K562 (cell line): ENCODE results near the gene PIK3CB. TPM values are rescaled to one million over a fixed set of nuclear protein-coding genes. Genes with fewer than 3 reads are reported as not detected.
A peak's percentile ranks its signal among the peaks of the same experiment; 100 is the strongest.

Experiments used
- BCOR ChIP-seq: fragments of 450-650 bp; IDR thresholded peaks from 2 replicates; pipeline ENCODE4 v1.6.1; 2016
- CBX1 ChIP-seq: sonication (generic); IDR thresholded peaks from 2 replicates; pipeline ENCODE4 v1.6.1; 2016; ENCODE audit warnings: antibody characterized with exemption, low read depth, mild to moderate bottlenecking
- CREM ChIP-seq: IDR thresholded peaks from 2 replicates; pipeline ENCODE4 v1.6.1; 2014; ENCODE audit warnings: antibody characterized with exemption, low read depth
- DIDO1 ChIP-seq: fragments of 450-650 bp; IDR thresholded peaks from 2 replicates; pipeline ENCODE4 v1.6.1; 2016; ENCODE audit warnings: low read depth, missing biosample characterization, missing genetic modification characterization
- FOXK2 ChIP-seq, 2 experiments: fragments of 450-650 bp; IDR thresholded peaks in 1 of 2; conservative IDR thresholded peaks in 1 of 2; 2 replicates each; pipeline ENCODE4 v1.6.1; 2016; ENCODE audit warnings: low read depth in 2 of 2, mild to moderate bottlenecking in 1 of 2
- JUN ChIP-seq, 2 experiments: sonication (generic) in 1 of 2; formaldehyde crosslinking in 1 of 2; IDR thresholded peaks; 2 replicates each; pipeline versions ENCODE4 v1.6.1 to v1.8.0; 2012 to 2022; ENCODE audit warnings: borderline replicate concordance in 2 of 2, mild to moderate bottlenecking in 2 of 2, improper control_type of control experiment in 1 of 2, low read depth in 1 of 2, low read length in 1 of 2, missing genetic modification reagents in 1 of 2
- JUND ChIP-seq, 2 experiments: IDR thresholded peaks; 2 replicates in 1 of 2; 3 replicates in 1 of 2; pipeline ENCODE4 v1.6.1; 2011; ENCODE audit warnings: borderline replicate concordance in 2 of 2, low read depth in 2 of 2, low read length in 2 of 2, improper control_type of control experiment in 1 of 2, missing biosample characterization in 1 of 2, missing genetic modification characterization in 1 of 2, missing genetic modification reagents in 1 of 2
- MTA3 ChIP-seq: fragments of 450-650 bp; formaldehyde crosslinking; IDR thresholded peaks from 2 replicates; pipeline ENCODE4 v1.6.1; 2017; ENCODE audit warnings: mild to moderate bottlenecking, borderline replicate concordance
- NCOR1 ChIP-seq: fragments of 450-650 bp; IDR thresholded peaks from 2 replicates; pipeline ENCODE4 v1.6.1; 2016; ENCODE audit warnings: mild to moderate bottlenecking, moderate library complexity
- NR2C2 ChIP-seq, 2 experiments: fragments of 200-800 bp in 1 of 2; sonication (Bioruptor generic) in 1 of 2; sonication (generic) in 1 of 2; formaldehyde crosslinking in 1 of 2; IDR thresholded peaks; 2 replicates each; pipeline versions ENCODE4 v1.6.1 to v1.8.0; 2016 to 2022; ENCODE audit warnings: mild to moderate bottlenecking in 1 of 2, missing compliant biosample characterization in 1 of 2, missing genetic modification characterization in 1 of 2, missing genetic modification reagents in 1 of 2
- PHF20 ChIP-seq: fragments of 450-650 bp; IDR thresholded peaks from 2 replicates; pipeline ENCODE4 v1.6.1; 2018; ENCODE audit not compliant: partially characterized antibody
- TAL1 ChIP-seq: fragments of 450-650 bp; IDR thresholded peaks from 2 replicates; pipeline ENCODE4 v1.6.1; 2016; ENCODE audit warnings: mild to moderate bottlenecking
- TBP ChIP-seq: optimal IDR thresholded peaks from 2 replicates; pipeline ENCODE3; 2011; ENCODE audit warnings: low read depth, low read length, improper control_type of control experiment
- ZBTB17 ChIP-seq: fragments of 450-650 bp; formaldehyde crosslinking; IDR thresholded peaks from 2 replicates; pipeline ENCODE4 v1.4.0; 2020; ENCODE audit warnings: mild to moderate bottlenecking
- ZEB2 ChIP-seq: fragments of 450-650 bp; IDR thresholded peaks from 2 replicates; pipeline ENCODE4 v1.6.1; 2016
- ZFP30 ChIP-seq: fragments of 250-450 bp; sonication (Bioruptor Pico); IDR thresholded peaks from 2 replicates; pipeline ENCODE4 v1.8.0; 2022; ENCODE audit warnings: moderate library complexity, mild to moderate bottlenecking, inconsistent platforms, borderline replicate concordance
- ZNF124 ChIP-seq: sonication (generic); formaldehyde crosslinking; IDR thresholded peaks from 2 replicates; pipeline ENCODE4 v1.8.1; 2022; ENCODE audit warnings: missing genetic modification reagents
- ZNF589 ChIP-seq: fragments of 200-800 bp; sonication (Bioruptor generic); IDR thresholded peaks from 2 replicates; pipeline ENCODE4 v1.6.1; 2016; ENCODE audit warnings: low read depth, missing genetic modification characterization, missing compliant biosample characterization
- polyA plus RNA-seq, 8 experiments: library from polyadenylated mRNA; depleted of rRNA in 4 of 8; stranded (reverse) in 5 of 8; unstranded in 3 of 8; fragments of >200 nt; fragmentation: Nextera tagmentation in 2 of 8; fragmentation: Illumina TruSeq in 1 of 8; extraction: Ambion mirVana in 2 of 8; extraction: Trizol in 1 of 8; gene quantifications; 2 replicates each; pipeline versions ENCODE4 v1.2.1 to v1.2.3, GENCODE V29; 2011 to 2014; ENCODE audit warnings: inconsistent platforms in 1 of 8, missing spikeins in 1 of 8
- total RNA-seq, 7 experiments: library from RNA; depleted of rRNA in 6 of 7; stranded (reverse); fragments of >200 nt in 6 of 7; fragmentation: Illumina TruSeq in 2 of 7; extraction: Trizol in 2 of 7; gene quantifications; 2 replicates each; pipeline versions ENCODE4 v1.2.1 to v1.2.3, GENCODE V29; 2011 to 2021; ENCODE audit warnings: low replicate concordance in 1 of 7
- TF ChIP-seq, protein P1 (sequence below), 2 experiments: IDR thresholded peaks; 2 replicates each; pipeline ENCODE4 v1.6.1; 2011; ENCODE audit warnings: borderline replicate concordance in 1 of 2, control low read depth in 1 of 2, low read depth in 1 of 2, low read length in 1 of 2, mild to moderate bottlenecking in 1 of 2, mixed read lengths in 1 of 2, moderate library complexity in 1 of 2; ENCODE audit not compliant: insufficient read depth in 1 of 2, insufficient read length in 1 of 2, poor library complexity in 1 of 2, severe bottlenecking in 1 of 2; ENCODE audit errors: extremely low read depth in 1 of 2
- TF ChIP-seq, protein P2 (sequence below): sonication (generic); formaldehyde crosslinking; IDR thresholded peaks from 2 replicates; pipeline ENCODE4 v1.8.0; 2022; ENCODE audit warnings: mild to moderate bottlenecking, missing genetic modification reagents
- TF ChIP-seq, protein P3 (sequence below): fragments of 250-450 bp; sonication (Bioruptor Pico); IDR thresholded peaks from 2 replicates; pipeline ENCODE4 v1.8.0; 2022; ENCODE audit warnings: moderate library complexity, mild to moderate bottlenecking, inconsistent platforms
- TF ChIP-seq, protein P4 (sequence below), 2 experiments: fragments of 250-450 bp in 1 of 2; fragments of 450-650 bp in 1 of 2; sonication (Bioruptor Pico) in 1 of 2; IDR thresholded peaks; 2 replicates each; pipeline versions ENCODE4 v1.6.1 to v1.8.0; 2016 to 2021; ENCODE audit warnings: mild to moderate bottlenecking in 2 of 2, moderate library complexity in 2 of 2, missing compliant biosample characterization in 1 of 2, missing genetic modification characterization in 1 of 2

PIK3CB gene
- total and polyA plus RNA-seq, 9 of the 15 experiments (the other 6 are each of a cell fraction or from before 2014, with no cell fraction given) = 15.3 to 62.6 (median 28.3) TPM

DNA sequence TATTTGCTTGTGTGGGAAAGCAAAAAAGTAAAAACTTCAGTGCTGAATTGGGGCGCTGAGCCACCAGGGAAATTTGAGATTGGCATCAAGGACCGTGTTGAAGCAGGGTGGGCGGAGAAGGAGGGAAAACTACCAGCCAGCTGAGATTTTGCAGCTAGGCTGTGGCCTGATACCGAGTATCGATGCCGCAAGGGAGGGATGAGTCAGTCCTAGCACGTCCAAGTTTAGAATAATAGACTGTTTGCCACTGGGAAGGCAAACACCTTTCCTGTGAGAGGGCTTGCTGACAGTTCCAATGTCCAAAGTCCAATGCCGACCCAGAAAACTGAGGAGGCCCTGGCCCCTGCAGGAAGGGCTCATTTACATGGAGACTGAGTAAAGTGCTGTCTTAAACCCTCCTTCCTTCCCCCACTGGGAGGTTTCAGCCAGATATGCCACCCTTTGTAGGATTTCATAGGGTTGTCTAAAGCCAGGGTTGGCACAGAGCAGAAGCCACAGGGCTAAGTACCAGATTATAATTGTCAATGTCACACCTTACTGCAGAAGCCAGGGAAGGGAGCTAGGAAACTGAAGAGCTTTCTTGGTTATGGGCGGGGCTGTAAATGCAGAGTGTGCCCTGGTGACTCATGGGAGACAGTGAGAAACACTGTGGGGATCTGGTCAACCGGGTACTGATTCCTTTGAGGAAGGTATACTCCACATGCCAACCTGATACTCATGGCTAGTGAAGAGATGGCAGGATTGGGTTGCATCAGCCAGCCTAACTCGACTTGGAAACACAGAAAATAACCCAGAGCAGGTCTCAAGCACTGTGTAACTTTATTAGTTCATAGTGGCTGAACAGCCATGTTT lies 28.4 kb upstream of the PIK3CB start (continued):
- no peak for TF ChIP-seq NR2C2 (CRISPR knock-in tag; IDR thresholded peaks at IDR 0.05)
- peak; percentile 30 for TF ChIP-seq NR2C2 (tag; IDR thresholded peaks at IDR 0.05)
- 0 out of 2 replicates have a peak, but pooled peaks have one; percentile 50 for TF ChIP-seq ZBTB17 (CRISPR knock-in tag)
- TF ChIP-seq, protein P1, sequence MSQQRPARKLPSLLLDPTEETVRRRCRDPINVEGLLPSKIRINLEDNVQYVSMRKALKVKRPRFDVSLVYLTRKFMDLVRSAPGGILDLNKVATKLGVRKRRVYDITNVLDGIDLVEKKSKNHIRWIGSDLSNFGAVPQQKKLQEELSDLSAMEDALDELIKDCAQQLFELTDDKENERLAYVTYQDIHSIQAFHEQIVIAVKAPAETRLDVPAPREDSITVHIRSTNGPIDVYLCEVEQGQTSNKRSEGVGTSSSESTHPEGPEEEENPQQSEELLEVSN (IDR thresholded peaks at IDR 0.05; ENCODE audit: borderline replicate concordance in 1 of 2, extremely low read depth in 1 of 2, insufficient read depth in 1 of 2, insufficient read length in 1 of 2, low read depth in 1 of 2, low read length in 1 of 2, poor library complexity in 1 of 2, severe bottlenecking in 1 of 2) = peak in 1 of 2 experiments; percentile 83
- 0 out of 2 replicates have a peak, but pooled peaks have one; percentile 21 for TF ChIP-seq CBX1
- no peak for TF ChIP-seq ZEB2
- peak; percentile 63 for TF ChIP-seq CREM
- TF ChIP-seq, protein P2, sequence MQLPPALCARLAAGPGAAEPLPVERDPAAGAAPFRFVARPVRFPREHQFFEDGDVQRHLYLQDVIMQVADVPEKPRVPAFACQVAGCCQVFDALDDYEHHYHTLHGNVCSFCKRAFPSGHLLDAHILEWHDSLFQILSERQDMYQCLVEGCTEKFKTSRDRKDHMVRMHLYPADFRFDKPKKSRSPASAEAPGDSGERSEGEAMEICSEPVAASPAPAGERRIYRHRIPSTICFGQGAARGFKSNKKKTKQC = 0 out of 2 replicates have a peak, but pooled peaks have one; percentile 66
- TF ChIP-seq DIDO1 (tag) = peak; percentile 58
- peak; percentile 71 for TF ChIP-seq JUN (IDR thresholded peaks at IDR 0.05; ENCODE audit: borderline replicate concordance, low read depth, low read length)
- TF ChIP-seq JUN (CRISPR knock-in tag; IDR thresholded peaks at IDR 0.05; ENCODE audit: borderline replicate concordance) = peak; percentile 68; the same call in 1 of the 2 replicates
- peak; percentile 32; the same call in 1 of the 2 replicates for TF ChIP-seq TAL1
- TF ChIP-seq TBP = peak; percentile 95
- no peak for TF ChIP-seq PHF20
- peak; percentile 40 for TF ChIP-seq NCOR1
- TF ChIP-seq FOXK2 (conservative IDR thresholded peaks at IDR 0.05 in 1 of 2, IDR thresholded peaks at IDR 0.05 in 1 of 2; ENCODE audit: low read depth in 2 of 2) = peak; percentile 35 to 44; a peak in 2 of 4 replicates
- TF ChIP-seq MTA3 = peak; percentile 43; the same call in 1 of the 2 replicates
- TF ChIP-seq, protein P3, sequence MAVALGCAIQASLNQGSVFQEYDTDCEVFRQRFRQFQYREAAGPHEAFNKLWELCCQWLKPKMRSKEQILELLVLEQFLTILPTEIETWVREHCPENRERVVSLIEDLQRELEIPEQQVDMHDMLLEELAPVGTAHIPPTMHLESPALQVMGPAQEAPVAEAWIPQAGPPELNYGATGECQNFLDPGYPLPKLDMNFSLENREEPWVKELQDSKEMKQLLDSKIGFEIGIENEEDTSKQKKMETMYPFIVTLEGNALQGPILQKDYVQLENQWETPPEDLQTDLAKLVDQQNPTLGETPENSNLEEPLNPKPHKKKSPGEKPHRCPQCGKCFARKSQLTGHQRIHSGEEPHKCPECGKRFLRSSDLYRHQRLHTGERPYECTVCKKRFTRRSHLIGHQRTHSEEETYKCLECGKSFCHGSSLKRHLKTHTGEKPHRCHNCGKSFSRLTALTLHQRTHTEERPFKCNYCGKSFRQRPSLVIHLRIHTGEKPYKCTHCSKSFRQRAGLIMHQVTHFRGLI = no peak
- no peak for TF ChIP-seq ZNF124 (CRISPR knock-in tag)
- peak; percentile 78; the same call in 1 of the 2 replicates for TF ChIP-seq ZNF589
- peak; percentile 91 for TF ChIP-seq JUND (IDR thresholded peaks at IDR 0.05; ENCODE audit: borderline replicate concordance, low read depth, low read length)
- TF ChIP-seq JUND (tag; IDR thresholded peaks at IDR 0.05; ENCODE audit: borderline replicate concordance, low read depth, low read length) = peak; percentile 70; the same call in 2 of the 3 replicates
- no peak for TF ChIP-seq ZFP30 (CRISPR knock-in tag)
- TF ChIP-seq, protein P4, sequence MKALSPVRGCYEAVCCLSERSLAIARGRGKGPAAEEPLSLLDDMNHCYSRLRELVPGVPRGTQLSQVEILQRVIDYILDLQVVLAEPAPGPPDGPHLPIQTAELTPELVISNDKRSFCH (CRISPR knock-in tag; IDR thresholded peaks at IDR 0.05) = no peak
- TF ChIP-seq, protein P4 (tag; IDR thresholded peaks at IDR 0.05) = peak; percentile 83
- TF ChIP-seq BCOR = no peak
